T-cell (primary cell): Measurements from ENCODE around the gene BMP8A. TPM values are rescaled to one million over a fixed set of nuclear protein-coding genes. Genes with fewer than 3 reads are reported as not detected.

Source experiments
- ATAC-seq, 4 experiments: fragments of 200-7000 bp in 3 of 4; fragments of 150-1000 bp in 1 of 4; cut with Tn5 transposase; replicated peaks in 1 of 4; 1 replicate in 3 of 4; 2 replicates in 1 of 4; pipeline ENCODE4 v1.10.0; 2021; ENCODE audit warnings: moderate library complexity in 3 of 4, mild to moderate bottlenecking in 2 of 4, moderate number of reproducible peaks in 1 of 4
- CTCF ChIA-PET, 2 donors: fragments of 300-600 bp; sonication (Branson Sonifier 250); formaldehyde crosslinking; loops; one replicate each; lab custom pipeline; 2022; ENCODE audit warnings: antibody characterized with exemption in 2 of 2; lab: Charles Lee
- POLR2A ChIA-PET, 2 donors: fragments of 300-600 bp; sonication (Branson Sonifier 250); formaldehyde crosslinking; loops; one replicate each; lab custom pipeline; 2022; ENCODE audit warnings: antibody characterized with exemption in 2 of 2; lab: Charles Lee
- DNase-seq, 35 experiments: peaks; one replicate each; pipeline versions ENCODE4 v3.0.0 to v3.0.0-alpha.2; 2013 to 2023
- H3K27ac ChIP-seq: one replicate; pipeline ENCODE4 v1.5.1; 2013; ENCODE audit warnings: low read length
- H3K27me3 ChIP-seq, 2 experiments: replicated peaks in 1 of 2; 1 replicate in 1 of 2; 2 replicates in 1 of 2; pipeline versions ENCODE4 v1.6.1 to v1.7.0; 2013; ENCODE audit warnings: low read length in 1 of 2, mixed read lengths in 1 of 2; ENCODE audit not compliant: control insufficient read depth in 2 of 2, insufficient read depth in 2 of 2; ENCODE audit errors: extremely low read depth in 1 of 2
- H3K36me3 ChIP-seq, 2 donors: 1 replicate in 1 of 2; 2 replicates in 1 of 2; pipeline versions ENCODE4 v1.6.1 to v1.7.0; 2013; ENCODE audit warnings: low read length in 1 of 2; ENCODE audit not compliant: control insufficient read depth in 2 of 2, insufficient read depth in 1 of 2; ENCODE audit errors: extremely low read depth in 1 of 2
- H3K4me1 ChIP-seq, 2 experiments: 1 replicate in 1 of 2; 2 replicates in 1 of 2; pipeline versions ENCODE4 v1.6.1 to v1.7.0; 2013; ENCODE audit warnings: low read length in 2 of 2, mixed read lengths in 1 of 2; ENCODE audit not compliant: insufficient read depth in 2 of 2, control insufficient read depth in 1 of 2; ENCODE audit errors: extremely low read depth in 1 of 2
- H3K4me3 ChIP-seq, 2 donors: 1 replicate in 1 of 2; 2 replicates in 1 of 2; pipeline versions ENCODE4 v1.5.1 to v1.7.0; 2013; ENCODE audit warnings: mild to moderate bottlenecking in 2 of 2, low read length in 1 of 2, moderate library complexity in 1 of 2; ENCODE audit not compliant: control insufficient read depth in 1 of 2; ENCODE audit errors: extremely low read depth in 1 of 2
- H3K9me3 ChIP-seq: 2 replicates; pipeline ENCODE4 v1.7.0; 2013
- H3K27ac Mint-ChIP-seq, 2 donors: one replicate each; pipeline ENCODE4 v1.8.0; 2020 to 2021; ENCODE audit warnings: mild to moderate bottlenecking in 2 of 2, mixed read lengths in 2 of 2
- H3K27me3 Mint-ChIP-seq, 2 donors: one replicate each; pipeline ENCODE4 v1.8.0; 2021 to 2022; ENCODE audit warnings: mixed read lengths in 2 of 2
- H3K36me3 Mint-ChIP-seq: one replicate; pipeline ENCODE4 v1.8.0; 2021; ENCODE audit warnings: mixed read lengths
- H3K4me1 Mint-ChIP-seq, 3 donors: one replicate each; pipeline ENCODE4 v1.8.0; 2020 to 2022; ENCODE audit warnings: mixed read lengths in 3 of 3, mild to moderate bottlenecking in 1 of 3
- H3K4me3 Mint-ChIP-seq, 3 donors: one replicate each; pipeline ENCODE4 v1.8.0; 2020 to 2022; ENCODE audit warnings: mild to moderate bottlenecking in 3 of 3, mixed read lengths in 3 of 3, moderate library complexity in 3 of 3
- H3K9me3 Mint-ChIP-seq, 3 donors: one replicate each; pipeline ENCODE4 v1.8.0; 2020 to 2022; ENCODE audit warnings: mixed read lengths in 3 of 3
- WGBS: methylation state at CpG from one replicate; pipeline ENCODE4 v1.1.5; 2013; ENCODE audit warnings: missing lambda C conversion rate; ENCODE audit not compliant: insufficient coverage; 5-methylcytosine and 5-hydroxymethylcytosine counted together
- total RNA-seq, 35 experiments: library from RNA in 6 of 35; stranded (reverse) in 6 of 35; fragments of 120-200 nt in 1 of 35; gene quantifications; one replicate each; pipeline versions ENCODE4 v1.2.1 to v1.2.4 and lab custom pipeline; 2013 to 2026

The BMP8A gene
- total RNA-seq, 5 donors from 2014 or later (not counting 1 experiment from before 2014, with no cell fraction given): 0.38 TPM; not detected in 4

DNA sequence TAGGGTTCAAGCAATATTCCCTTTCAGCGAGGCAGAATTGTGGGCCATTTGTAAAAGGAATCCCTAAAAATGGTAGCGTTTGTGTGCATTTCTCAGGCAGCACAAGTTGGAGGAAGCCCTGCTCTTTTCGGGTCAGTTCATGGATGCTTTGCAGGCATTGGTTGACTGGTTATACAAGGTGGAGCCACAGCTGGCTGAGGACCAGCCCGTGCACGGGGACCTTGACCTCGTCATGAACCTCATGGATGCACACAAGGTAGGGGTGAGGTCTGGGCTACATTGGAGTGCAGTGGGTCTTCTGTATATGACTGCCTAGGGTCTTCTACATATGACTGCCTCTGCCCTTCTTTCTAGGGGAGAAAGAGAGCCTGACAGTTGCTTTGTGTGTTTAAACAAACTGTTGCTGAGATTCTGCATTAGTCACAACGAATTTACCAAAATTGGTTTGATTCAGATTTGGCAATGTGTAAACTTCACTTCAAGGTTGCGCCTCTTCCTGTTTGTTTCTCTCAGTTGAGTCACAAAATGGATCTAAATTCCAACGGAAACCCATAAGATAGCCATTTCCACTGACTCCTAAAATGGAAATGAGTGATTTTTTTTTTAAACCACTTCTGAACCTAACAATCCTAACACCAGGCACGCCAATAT lies 40.4 kb upstream of the BMP8A start:
- peaks cover 54% of the 10 kb centered on the region for H3K36me3 Mint-ChIP-seq
- ChIA-PET CTCF (no interaction called here), POLR2A (no interaction called here)
- no peak overlapping the region for H3K4me3 Mint-ChIP-seq
- Histone ChIP-seq H3K9me3 (no peaks in the 10 kb centered on the region), H3K27ac (no peak overlapping the region), H3K36me3 (peaks cover 10 to 94% of the 10 kb centered on the region in 2 donors), H3K4me3 (no peak overlapping the region), H3K27me3 (no peaks in the 10 kb centered on the region), H3K4me1 (no peaks in the 10 kb centered on the region)
- 97% methylated on average over 6 of the region's 10 CpGs for WGBS
- peak overlapping the region in 1 of 2 donors; percentile 35 for H3K27ac Mint-ChIP-seq
- ATAC-seq (no peak), DNase-seq (no peak)
- no peaks in the 10 kb centered on the region for H3K4me1 Mint-ChIP-seq
- no peaks in the 10 kb centered on the region for H3K9me3 Mint-ChIP-seq
- H3K27me3 Mint-ChIP-seq: no peaks in the 10 kb centered on the region

DNA sequence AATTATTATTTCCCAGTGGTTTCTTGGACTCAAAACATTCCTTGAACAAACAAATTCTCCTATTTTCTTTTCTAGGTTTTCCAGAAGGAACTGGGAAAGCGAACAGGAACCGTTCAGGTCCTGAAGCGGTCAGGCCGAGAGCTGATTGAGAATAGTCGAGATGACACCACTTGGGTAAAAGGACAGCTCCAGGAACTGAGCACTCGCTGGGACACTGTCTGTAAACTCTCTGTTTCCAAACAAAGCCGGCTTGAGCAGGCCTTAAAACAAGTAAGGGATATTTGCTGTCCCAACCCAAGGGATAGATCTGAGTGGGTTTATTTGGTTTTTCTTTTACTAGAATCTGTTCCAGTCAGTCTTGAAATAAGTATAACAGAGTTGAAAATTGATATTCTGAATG lies 39.4 kb upstream of the BMP8A start:
- Histone ChIP-seq H3K27ac (no peak overlapping the region), H3K27me3 (no peaks in the 10 kb centered on the region), H3K4me3 (no peak overlapping the region), H3K4me1 (no peaks in the 10 kb centered on the region), H3K36me3 (peaks cover 10 to 96% of the 10 kb centered on the region in 2 donors), H3K9me3 (no peaks in the 10 kb centered on the region)
- Mint-ChIP-seq H3K4me1 (no peaks in the 10 kb centered on the region), H3K27me3 (no peaks in the 10 kb centered on the region), H3K9me3 (no peaks in the 10 kb centered on the region), H3K36me3 (peaks cover 58% of the 10 kb centered on the region), H3K4me3 (no peak overlapping the region), H3K27ac (no peak overlapping the region)
- no peak for DNase-seq
- no peak for ATAC-seq
- CTCF ChIA-PET: no interaction called here
- 91% methylated on average over 5 of the region's 7 CpGs for WGBS
- POLR2A ChIA-PET: no interaction called here

DNA sequence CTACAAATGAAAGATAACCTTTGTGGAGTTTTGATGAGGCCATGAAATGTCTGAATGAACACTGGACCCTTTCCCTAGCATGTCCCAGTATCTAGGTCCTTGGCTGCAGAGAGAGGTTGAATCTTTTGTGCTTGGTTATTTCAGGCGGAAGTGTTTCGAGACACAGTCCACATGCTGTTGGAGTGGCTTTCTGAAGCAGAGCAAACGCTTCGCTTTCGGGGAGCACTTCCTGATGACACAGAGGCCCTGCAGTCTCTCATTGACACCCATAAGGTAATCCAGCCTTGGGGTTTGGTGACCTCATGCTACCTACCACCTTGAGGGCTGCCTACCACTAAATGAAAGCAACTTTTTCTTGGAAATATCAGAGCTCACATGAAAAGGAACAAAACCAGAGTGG lies 38.9 kb upstream of the BMP8A start:
- CTCF ChIA-PET: interaction anchor here in 1 of 2 donors (0.7 kb wide), 1 partner anchor 86 kb away, joined by 3 read pairs; no protein-coding TSS in a partner anchor
- H3K36me3 Mint-ChIP-seq: peaks cover 58% of the 10 kb centered on the region
- H3K27me3 ChIP-seq: no peaks in the 10 kb centered on the region
- H3K4me3 Mint-ChIP-seq: no peak overlapping the region
- no peak overlapping the region for H3K4me3 ChIP-seq
- H3K9me3 ChIP-seq: no peaks in the 10 kb centered on the region
- no peak overlapping the region for H3K27ac Mint-ChIP-seq
- DNase-seq (no peak), ATAC-seq (no peak)
- H3K9me3 Mint-ChIP-seq: no peaks in the 10 kb centered on the region
- no peaks in the 10 kb centered on the region for H3K4me1 ChIP-seq
- H3K27me3 Mint-ChIP-seq: no peaks in the 10 kb centered on the region
- peaks cover 10 to 96% of the 10 kb centered on the region in 2 donors for H3K36me3 ChIP-seq
- WGBS: 83% methylated on average over 4 of the region's 5 CpGs
- H3K4me1 Mint-ChIP-seq: no peaks in the 10 kb centered on the region
- no peak overlapping the region for H3K27ac ChIP-seq
- POLR2A ChIA-PET: no interaction called here

DNA sequence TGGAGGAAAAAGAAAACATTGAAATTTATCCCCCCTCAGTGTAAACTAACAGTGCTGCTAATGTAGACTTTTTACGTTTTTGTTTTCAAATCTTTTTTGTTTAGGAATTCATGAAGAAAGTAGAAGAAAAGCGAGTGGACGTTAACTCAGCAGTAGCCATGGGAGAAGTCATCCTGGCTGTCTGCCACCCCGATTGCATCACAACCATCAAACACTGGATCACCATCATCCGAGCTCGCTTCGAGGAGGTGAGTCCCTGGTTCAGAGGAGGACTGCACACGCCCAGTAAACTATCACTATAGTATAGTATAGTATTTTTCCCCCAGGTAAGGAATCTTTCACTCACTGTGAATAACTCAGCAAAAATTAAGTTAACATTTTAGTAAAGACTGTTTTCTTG lies 37.8 kb upstream of the BMP8A start:
- no peaks in the 10 kb centered on the region for H3K4me1 ChIP-seq
- H3K9me3 ChIP-seq: no peaks in the 10 kb centered on the region
- Mint-ChIP-seq H3K27ac (no peak overlapping the region), H3K4me1 (no peaks in the 10 kb centered on the region), H3K27me3 (no peaks in the 10 kb centered on the region), H3K9me3 (no peaks in the 10 kb centered on the region), H3K4me3 (no peak overlapping the region), H3K36me3 (peaks cover 60% of the 10 kb centered on the region)
- H3K36me3 ChIP-seq: peaks cover 10 to 96% of the 10 kb centered on the region in 2 donors
- CTCF ChIA-PET: no interaction called here
- ATAC-seq: no peak
- WGBS: no CpG with 5 or more reads among the region's 8 CpGs
- no peak overlapping the region for H3K27ac ChIP-seq
- POLR2A ChIA-PET: no interaction called here
- H3K4me3 ChIP-seq: no peak overlapping the region
- H3K27me3 ChIP-seq: no peaks in the 10 kb centered on the region
- DNase-seq: no peak

DNA sequence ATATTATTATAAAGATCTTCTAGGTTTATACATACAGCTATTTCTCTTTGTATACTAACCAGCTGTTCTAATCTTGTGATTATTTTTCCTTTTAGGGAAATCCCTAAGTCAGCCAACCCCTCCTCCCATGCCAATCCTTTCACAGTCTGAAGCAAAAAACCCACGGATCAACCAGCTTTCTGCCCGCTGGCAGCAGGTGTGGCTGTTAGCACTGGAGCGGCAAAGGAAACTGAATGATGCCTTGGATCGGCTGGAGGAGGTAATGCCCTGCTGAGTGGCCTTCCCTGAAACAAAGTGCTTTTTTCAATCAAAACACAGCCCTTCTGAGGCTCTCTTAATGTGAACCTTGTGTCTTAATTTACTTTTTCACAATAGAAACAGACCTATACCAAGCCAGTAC lies 32.4 kb upstream of the BMP8A start:
- Histone ChIP-seq H3K27me3 (no peaks in the 10 kb centered on the region), H3K4me1 (no peaks in the 10 kb centered on the region), H3K9me3 (no peaks in the 10 kb centered on the region), H3K4me3 (no peak overlapping the region), H3K27ac (no peak overlapping the region), H3K36me3 (peaks cover 12 to 96% of the 10 kb centered on the region in 2 donors)
- ChIA-PET CTCF (no interaction called here), POLR2A (no interaction called here)
- Mint-ChIP-seq H3K9me3 (no peaks in the 10 kb centered on the region), H3K4me1 (no peaks in the 10 kb centered on the region), H3K4me3 (no peak overlapping the region), H3K27ac (no peak overlapping the region), H3K36me3 (peaks cover 80% of the 10 kb centered on the region), H3K27me3 (no peaks in the 10 kb centered on the region)
- no peak for ATAC-seq
- DNase-seq: no peak
- WGBS: 82% methylated on average over 2 of the region's 4 CpGs

DNA sequence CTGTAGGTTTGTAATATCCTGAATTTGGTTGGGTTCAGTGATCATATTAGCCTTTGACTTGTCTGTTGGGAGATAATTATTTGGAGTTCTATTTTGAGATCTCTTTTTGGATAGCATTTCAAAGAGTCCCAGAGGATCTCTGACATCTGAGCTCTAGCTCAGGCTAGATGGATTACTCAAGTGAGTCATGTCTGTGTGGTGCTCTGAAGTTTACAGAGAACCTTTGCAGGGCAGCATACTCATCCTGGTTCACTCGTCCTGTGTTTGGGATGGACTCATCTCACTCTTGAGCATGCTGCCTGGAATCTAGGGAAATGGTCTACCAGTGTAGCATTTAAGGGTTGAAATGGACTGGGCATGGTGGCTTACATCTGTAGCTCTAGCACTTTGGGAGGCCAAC lies 29.4 kb upstream of the BMP8A start:
- H3K27me3 ChIP-seq: no peaks in the 10 kb centered on the region
- Mint-ChIP-seq H3K4me1 (no peaks in the 10 kb centered on the region), H3K27me3 (no peaks in the 10 kb centered on the region), H3K36me3 (peaks cover 75% of the 10 kb centered on the region), H3K27ac (no peak overlapping the region), H3K4me3 (no peak overlapping the region), H3K9me3 (no peaks in the 10 kb centered on the region)
- 91% methylated on average over 1 of the region's 1 CpG for WGBS
- no peak overlapping the region for H3K27ac ChIP-seq
- H3K9me3 ChIP-seq: no peaks in the 10 kb centered on the region
- ATAC-seq (no peak), DNase-seq (no peak)
- ChIA-PET CTCF (interaction anchor here in 1 of 2 donors (0.6 kb wide), 1 partner anchor 68 kb away, joined by 3 read pairs; no protein-coding TSS in a partner anchor), POLR2A (interaction anchor here in 1 of 2 donors (0.6 kb wide), 1 partner anchor 91 kb away, joined by 10 read pairs; no protein-coding TSS in a partner anchor)
- H3K36me3 ChIP-seq: peaks cover 15 to 93% of the 10 kb centered on the region in 2 donors
- H3K4me3 ChIP-seq: no peak overlapping the region
- no peaks in the 10 kb centered on the region for H3K4me1 ChIP-seq
